GM18951 (cell line): Measurements from ENCODE around the gene ATAD3B.

Experiments used
- POLR2A ChIP-seq: IDR thresholded peaks from 4 replicates; pipeline ENCODE4 v1.6.1; 2011; ENCODE audit warnings: mild to moderate bottlenecking; ENCODE audit not compliant: insufficient read length, insufficient read depth; ENCODE audit errors: extremely low read depth
- in situ Hi-C: fragments of 300-500 bp; cut with MboI; formaldehyde crosslinking; loops from one replicate; pipeline ENCODE4 v1.12.0; 2022; ENCODE audit warnings: low sequenced_read_pairs, mixed read lengths, inconsistent platforms; ENCODE audit not compliant: unreplicated experiment

Gene ATAD3B

DNA sequence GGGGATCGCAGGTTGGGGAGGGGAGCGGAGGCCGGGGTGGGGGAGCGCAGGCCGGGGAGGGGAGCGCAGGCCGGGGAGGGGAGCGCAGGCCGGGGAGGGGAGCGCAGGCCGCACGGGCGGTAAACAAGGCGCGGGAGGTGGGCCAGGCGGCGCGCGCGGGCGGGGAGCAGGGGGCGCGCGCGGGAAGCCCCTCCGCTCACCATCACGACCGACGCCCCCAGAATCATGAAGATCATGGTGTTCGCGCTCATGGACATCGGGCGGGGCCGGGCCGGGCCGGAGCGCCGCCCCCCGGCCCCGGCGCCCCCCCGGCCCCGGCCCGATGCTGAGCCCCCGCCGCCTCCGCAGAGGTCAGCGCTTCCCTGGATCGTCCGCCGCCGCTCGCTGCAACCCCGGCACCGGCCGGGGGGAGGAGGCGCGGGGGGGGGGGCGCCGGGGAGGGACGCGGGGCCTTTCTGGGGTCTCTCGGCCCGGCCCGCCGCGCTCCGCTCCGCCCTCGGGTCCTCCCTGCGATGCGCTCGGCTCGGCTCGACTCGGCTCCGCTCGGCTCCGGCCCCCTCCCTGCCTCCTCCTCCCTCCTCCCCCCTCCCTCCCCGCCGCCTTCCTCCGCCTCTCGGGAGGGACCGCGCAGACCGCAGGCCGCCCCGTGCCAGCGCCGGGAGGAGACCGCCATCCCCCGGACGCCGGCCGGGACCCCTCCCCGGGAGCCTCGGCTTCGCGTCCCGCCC, 68.7 kb downstream of the ATAD3B start, which contains the start of gene TMEM240:
TSS of gene TMEM240 (minus strand) at position 535 of the 728 bp plus-strand sequence. CDS start at position 257, 278 bp downstream.
- in situ Hi-C loops = no loop called here
- no peak for TF ChIP-seq POLR2A

DNA sequence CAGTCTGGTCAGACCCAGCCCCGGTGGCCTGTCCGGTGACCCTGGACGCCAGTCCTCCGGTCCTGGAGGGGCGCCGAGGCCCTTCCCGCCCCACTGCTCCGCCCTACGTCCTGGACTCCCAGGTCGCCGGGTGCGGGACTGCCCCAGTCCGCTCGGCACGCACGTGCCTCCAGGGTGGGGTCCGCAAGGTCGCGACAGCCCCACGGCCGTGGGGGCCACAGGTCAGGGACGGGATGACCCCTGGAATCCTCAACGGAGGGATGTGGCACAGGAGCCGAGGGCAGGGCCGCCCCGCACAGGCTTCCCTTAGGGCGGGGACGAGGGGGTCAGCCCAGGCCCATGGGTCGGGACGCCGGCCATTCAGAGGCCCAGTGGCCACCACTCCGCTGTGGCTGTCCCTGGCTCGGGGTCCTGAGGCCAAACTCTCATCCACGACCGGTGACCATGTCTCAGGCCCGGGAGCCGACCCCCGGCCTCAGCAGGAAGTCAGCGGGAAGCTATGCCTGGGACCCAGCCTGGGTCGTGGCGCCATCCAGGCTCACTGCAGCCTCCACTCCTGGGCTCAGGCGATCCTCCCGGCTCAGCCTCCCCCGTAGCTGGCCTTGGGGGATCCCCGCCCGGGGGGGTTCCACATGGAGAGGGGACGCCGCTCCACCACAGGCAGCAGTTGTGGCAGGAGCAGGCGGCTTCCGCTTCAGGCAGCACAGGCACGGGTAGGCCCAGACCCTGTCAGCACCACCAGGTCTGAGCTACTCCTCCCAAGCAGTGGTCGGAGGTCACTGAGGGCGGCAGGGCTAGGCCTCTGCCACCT, 69.5 kb downstream of the ATAD3B start:
- in situ Hi-C loops = no loop called here
- TF ChIP-seq POLR2A = no peak

DNA sequence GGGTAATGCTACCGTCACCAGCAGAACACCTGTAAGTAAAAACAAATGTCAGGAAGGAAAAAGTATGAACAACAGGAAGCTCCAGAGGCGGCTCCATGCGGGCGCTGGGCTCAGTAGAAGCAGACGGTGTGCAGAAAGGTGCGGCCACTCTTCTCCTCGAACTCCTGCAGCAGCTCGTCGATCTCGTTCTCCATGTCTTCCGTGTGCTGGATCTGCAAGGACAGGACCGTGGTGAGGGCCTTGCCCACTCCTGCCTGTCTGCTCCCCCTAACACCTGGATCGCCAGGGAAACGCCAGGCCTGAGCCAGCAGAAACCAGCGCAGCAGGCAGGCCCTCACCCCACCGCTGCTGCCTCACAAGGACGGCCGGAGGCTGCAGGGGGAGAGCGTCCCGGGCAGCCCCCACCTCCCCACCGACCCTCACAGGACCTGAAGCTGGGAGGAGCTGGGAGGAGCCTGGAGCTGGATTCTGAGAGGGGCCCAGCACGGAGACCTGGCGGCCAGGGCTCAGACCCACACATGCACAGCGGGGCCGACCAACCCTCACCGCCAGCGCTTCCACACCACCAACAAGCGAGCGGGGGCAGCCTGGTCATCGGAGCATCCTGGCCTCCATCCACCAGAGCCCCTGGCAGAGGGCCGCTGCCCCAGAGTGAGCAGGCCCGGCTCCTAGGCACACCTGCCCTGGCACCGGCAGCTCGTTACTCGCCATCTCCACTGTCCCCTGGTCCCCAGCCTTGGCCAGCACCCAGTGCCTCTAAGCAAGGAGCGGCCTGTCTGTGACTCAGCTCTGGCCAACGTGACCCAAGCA, 70.6 kb downstream of the ATAD3B start:
- no peak for TF ChIP-seq POLR2A
- in situ Hi-C loops = no loop called here

DNA sequence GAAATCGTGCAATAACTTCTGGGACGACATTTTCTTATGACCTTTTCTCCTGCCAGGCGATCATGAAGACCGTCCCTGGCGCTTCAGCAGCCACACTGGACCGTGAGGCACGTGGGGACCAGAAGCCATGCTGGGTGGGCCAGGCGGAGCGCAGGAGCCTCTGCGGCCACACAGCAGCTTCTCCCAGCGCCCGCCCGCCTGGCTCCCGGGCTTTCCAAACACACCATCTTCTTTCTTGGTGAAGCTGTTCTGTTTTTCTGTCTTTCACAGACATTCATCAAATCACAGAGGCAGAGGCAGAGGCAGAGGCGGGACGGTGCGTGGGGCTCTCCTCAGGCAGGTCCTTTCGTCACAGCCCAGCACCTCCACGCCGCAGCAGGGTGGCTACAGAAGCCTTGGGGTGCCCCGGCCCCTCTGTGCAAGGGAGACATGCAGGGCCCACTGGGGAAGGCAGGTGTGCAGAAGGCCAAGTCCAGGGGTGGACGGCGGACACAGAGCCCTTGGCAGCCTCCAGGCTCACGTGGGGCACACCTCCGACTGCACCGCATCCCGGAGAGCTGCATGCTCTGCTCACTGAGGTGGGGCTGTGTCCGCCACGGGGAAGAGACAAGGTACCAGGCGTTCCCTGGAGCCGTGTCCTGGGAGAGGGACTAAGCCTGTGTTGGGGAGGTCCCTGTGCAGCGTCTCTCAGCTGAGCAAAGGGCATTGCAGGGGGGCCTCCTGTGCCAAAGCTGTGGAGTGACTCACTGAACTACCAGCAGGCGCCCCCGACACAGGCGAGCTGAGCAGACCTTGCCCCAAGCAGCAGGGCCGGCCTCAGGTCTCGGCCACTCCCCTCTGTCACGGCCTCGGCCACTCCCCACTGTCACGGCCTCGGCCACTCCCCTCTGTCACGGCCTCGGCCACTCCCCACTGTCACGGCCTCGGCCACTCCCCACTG, 71.5 kb downstream of the ATAD3B start:
- in situ Hi-C loops = no loop called here
- no peak for TF ChIP-seq POLR2A

DNA sequence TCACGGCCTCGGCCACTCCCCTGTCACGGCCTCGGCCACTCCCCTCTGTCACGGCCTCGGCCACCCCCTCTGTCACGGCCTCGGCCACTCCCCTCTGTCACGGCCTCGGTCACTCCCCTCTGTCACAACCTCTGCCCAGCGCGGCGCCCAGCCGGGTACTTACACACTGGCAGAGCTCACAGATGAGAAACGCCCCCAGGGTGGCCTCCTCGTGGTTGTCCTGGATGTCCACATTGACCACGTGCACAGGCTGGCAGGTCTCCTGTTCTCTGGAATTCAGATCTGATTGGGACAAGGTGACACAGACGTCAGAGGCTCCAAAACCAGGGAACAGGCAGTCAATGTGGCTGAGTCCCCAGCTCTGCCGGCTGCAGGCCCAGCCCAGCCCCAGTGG, 72.1 kb downstream of the ATAD3B start:
- TF ChIP-seq POLR2A = no peak
- in situ Hi-C loops = no loop called here

DNA sequence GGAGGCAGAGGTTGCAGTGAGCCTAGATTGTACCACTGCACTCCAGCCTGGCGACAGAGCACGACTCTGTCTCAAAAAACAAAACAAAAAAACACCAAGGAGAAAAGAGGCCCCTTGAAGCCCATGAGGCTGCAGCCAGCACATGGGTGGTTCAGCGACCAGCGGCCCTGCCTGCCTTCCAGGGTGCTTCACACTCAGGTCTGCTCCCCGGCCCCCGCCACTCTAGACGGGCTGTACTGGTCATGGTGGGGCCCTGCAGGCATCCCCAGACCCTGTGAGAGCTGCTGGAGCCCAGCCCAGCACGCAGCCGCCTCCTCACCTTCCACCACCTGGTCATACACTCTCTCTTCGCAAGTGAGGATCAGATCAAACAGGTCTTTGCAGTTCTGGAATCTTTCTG, 73.0 kb downstream of the ATAD3B start:
- in situ Hi-C loops = no loop called here
- no peak for TF ChIP-seq POLR2A
